ENCODE measurements around the gene ADAMTS3. TPM values are rescaled to one million over a fixed set of nuclear protein-coding genes. Genes with fewer than 3 reads are reported as not detected.
A peak's percentile ranks its signal among the peaks of the same experiment; 100 is the strongest.

The ADAMTS3 gene
- total and polyA plus RNA-seq, 9 of the 15 experiments (the other 6 are each of a cell fraction or from before 2014, with no cell fraction given), result 4.0 to 18.0 (median 12.1) TPM

DNA sequence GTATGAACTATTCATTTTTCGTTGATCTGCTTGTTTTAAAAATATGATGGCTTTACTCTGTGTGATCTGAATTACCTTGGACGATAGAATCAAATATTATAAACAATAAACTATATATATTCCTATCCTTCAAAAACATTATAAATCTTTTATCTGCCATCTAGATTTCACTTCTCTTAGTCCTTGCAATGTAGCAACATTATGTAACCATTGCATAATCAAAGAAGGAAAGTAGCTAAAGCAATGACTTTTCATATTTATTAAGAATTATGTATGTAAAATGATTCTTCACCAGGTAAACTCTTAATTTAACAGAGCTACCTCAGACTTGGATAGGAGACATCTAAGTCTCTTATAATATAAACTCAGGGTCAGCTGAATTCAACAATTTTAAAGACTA lies 210.5 kb downstream of the ADAMTS3 start:
- Histone ChIP-seq H3K9ac (ENCODE audit: insufficient read depth in 1 of 2, low read depth in 2 of 2, low read length in 2 of 2) (no peak overlapping the region), H2AFZ (ENCODE audit: low read depth, low read length) (no peak overlapping the region), H3K36me3 (ENCODE audit: control insufficient read depth, insufficient read depth, low read length) (no peaks in the 10 kb centered on the region), H3K79me2 (ENCODE audit: control insufficient read depth, insufficient read depth, low read length) (no peaks in the 10 kb centered on the region), H3K9me3 (replicated peaks; ENCODE audit: control insufficient read depth, insufficient read depth, low read depth, low read length) (no peaks in the 10 kb centered on the region), H3K27ac (ENCODE audit: extremely low read depth, low read depth, low read length) (no peak overlapping the region), H3K27me3 (ENCODE audit: control insufficient read depth in 2 of 2, insufficient read depth in 2 of 2, low read length in 2 of 2) (no peaks in the 10 kb centered on the region), H3K4me1 (replicated peaks in 1 of 2; ENCODE audit: control insufficient read depth in 2 of 2, insufficient read depth in 2 of 2, low read length in 2 of 2) (no peaks in the 10 kb centered on the region), H3K9me1 (ENCODE audit: control insufficient read depth, insufficient read depth, low read length) (no peaks in the 10 kb centered on the region), H4K20me1 (replicated peaks; ENCODE audit: control insufficient read depth, insufficient read depth, low read length) (no peaks in the 10 kb centered on the region), H3K4me3 (no peak overlapping the region), H3K4me2 (ENCODE audit: insufficient read depth, low read length) (no peak overlapping the region)
- ChIA-PET POLR2A (no interaction called here), CTCF (ENCODE audit: low intra/inter-chr PET ratio) (interaction anchor here (0.6 kb wide), 1 partner anchor 40 kb away, joined by 3 read pairs; no protein-coding TSS in a partner anchor)
- DNase-seq (ENCODE audit: extremely low read depth in 1 of 4, low spot score in 3 of 4), result no peak
- ATAC-seq, result no peak
- no peak for FAIRE-seq
- in situ Hi-C loops (cut with MboI) (no loop called here), intact Hi-C loops (cut with micrococcal nuclease) (no loop called here)
- 69% methylated on average over 2 of the region's 2 CpGs for WGBS (ENCODE audit: insufficient coverage, low coverage, missing lambda C conversion rate)
- TF ChIP-seq CEBPB (tag; IDR thresholded peaks at IDR 0.05) (peak; percentile 73), NFE2 (IDR thresholded peaks at IDR 0.05; ENCODE audit: low read depth) (no peak), CEBPG (CRISPR knock-in tag; IDR thresholded peaks at IDR 0.05) (no peak), CEBPG (tag; conservative IDR thresholded peaks at IDR 0.05 in 1 of 2, IDR thresholded peaks at IDR 0.05 in 1 of 2) (peak; percentile 72 to 92)
- no TSS peak for BruUV-seq (replicated peaks)

DNA sequence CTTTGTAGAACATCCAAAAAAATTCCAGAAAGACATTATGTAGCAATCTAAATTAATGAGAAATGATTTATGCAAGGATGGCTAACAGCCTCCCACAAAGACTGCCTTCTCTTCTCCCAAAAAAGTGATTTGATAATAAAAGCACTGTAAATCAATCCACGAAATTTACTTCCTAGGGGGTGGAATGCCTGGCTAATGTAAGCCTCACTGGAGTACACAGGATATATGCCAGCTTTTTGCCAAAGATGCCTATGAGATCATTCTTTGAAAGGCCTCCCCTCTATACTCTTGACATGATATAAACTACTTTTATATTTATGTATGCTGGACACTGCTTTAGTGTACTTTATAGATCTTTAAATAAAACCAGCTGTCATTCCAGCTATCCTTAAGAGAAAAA lies 211.1 kb downstream of the ADAMTS3 start:
- no peaks in the 10 kb centered on the region for H4K20me1 ChIP-seq (replicated peaks; ENCODE audit: control insufficient read depth, insufficient read depth, low read length)
- ChIA-PET CTCF (ENCODE audit: low intra/inter-chr PET ratio) (interaction anchor here (0.6 kb wide), 1 partner anchor 39 kb away, joined by 3 read pairs; no protein-coding TSS in a partner anchor), POLR2A (no interaction called here)
- no peak overlapping the region for H3K4me2 ChIP-seq (ENCODE audit: insufficient read depth, low read length)
- no peaks in the 10 kb centered on the region for H3K9me1 ChIP-seq (ENCODE audit: control insufficient read depth, insufficient read depth, low read length)
- H3K9me3 ChIP-seq (replicated peaks; ENCODE audit: control insufficient read depth, insufficient read depth, low read depth, low read length), result no peaks in the 10 kb centered on the region
- H2AFZ ChIP-seq (ENCODE audit: low read depth, low read length), result no peak overlapping the region
- H3K27me3 ChIP-seq (ENCODE audit: control insufficient read depth in 2 of 2, insufficient read depth in 2 of 2, low read length in 2 of 2), result no peaks in the 10 kb centered on the region
- no peaks in the 10 kb centered on the region for H3K79me2 ChIP-seq (ENCODE audit: control insufficient read depth, insufficient read depth, low read length)
- DNase-seq (ENCODE audit: extremely low read depth in 1 of 4, low spot score in 3 of 4), result no peak
- TF ChIP-seq POU5F1 (IDR thresholded peaks at IDR 0.05; ENCODE audit: borderline replicate concordance, low read depth, low read length, partially characterized antibody) (no peak), NR2C2 (CRISPR knock-in tag; IDR thresholded peaks at IDR 0.05) (no peak), NR2C2 (tag; IDR thresholded peaks at IDR 0.05) (no peak), KLF6 (CRISPR knock-in tag; IDR thresholded peaks at IDR 0.05; ENCODE audit: borderline replicate concordance) (no peak), TARDBP (IDR thresholded peaks at IDR 0.05) (no peak), ZNF551 (CRISPR knock-in tag; IDR thresholded peaks at IDR 0.05) (no peak), ARID2 (IDR thresholded peaks at IDR 0.05) (no peak), ZNF23 (CRISPR knock-in tag; IDR thresholded peaks at IDR 0.05) (no peak), MAFK (IDR thresholded peaks at IDR 0.05; ENCODE audit: low read length) (no peak), ETV5 (CRISPR knock-in tag; IDR thresholded peaks at IDR 0.05; ENCODE audit: low read depth) (no peak), ZNF347 (CRISPR knock-in tag; IDR thresholded peaks at IDR 0.05; ENCODE audit: low read depth) (no peak)
- TF ChIP-seq, protein P1, sequence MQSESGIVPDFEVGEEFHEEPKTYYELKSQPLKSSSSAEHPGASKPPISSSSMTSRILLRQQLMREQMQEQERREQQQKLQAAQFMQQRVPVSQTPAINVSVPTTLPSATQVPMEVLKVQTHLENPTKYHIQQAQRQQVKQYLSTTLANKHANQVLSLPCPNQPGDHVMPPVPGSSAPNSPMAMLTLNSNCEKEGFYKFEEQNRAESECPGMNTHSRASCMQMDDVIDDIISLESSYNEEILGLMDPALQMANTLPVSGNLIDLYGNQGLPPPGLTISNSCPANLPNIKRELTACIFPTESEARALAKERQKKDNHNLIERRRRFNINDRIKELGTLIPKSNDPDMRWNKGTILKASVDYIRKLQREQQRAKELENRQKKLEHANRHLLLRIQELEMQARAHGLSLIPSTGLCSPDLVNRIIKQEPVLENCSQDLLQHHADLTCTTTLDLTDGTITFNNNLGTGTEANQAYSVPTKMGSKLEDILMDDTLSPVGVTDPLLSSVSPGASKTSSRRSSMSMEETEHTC (IDR thresholded peaks at IDR 0.05), result no peak
- H3K4me3 ChIP-seq, result no peak overlapping the region
- in situ Hi-C loops (cut with MboI) (no loop called here), intact Hi-C loops (cut with micrococcal nuclease) (no loop called here)
- H3K27ac ChIP-seq (ENCODE audit: extremely low read depth, low read depth, low read length), result no peak overlapping the region
- BruUV-seq (replicated peaks), result no TSS peak
- no peak for FAIRE-seq
- no peaks in the 10 kb centered on the region for H3K4me1 ChIP-seq (replicated peaks in 1 of 2; ENCODE audit: control insufficient read depth in 2 of 2, insufficient read depth in 2 of 2, low read length in 2 of 2)
- no peak for ATAC-seq
- H3K9ac ChIP-seq (ENCODE audit: insufficient read depth in 1 of 2, low read depth in 2 of 2, low read length in 2 of 2), result no peak overlapping the region
- 33% methylated on average over 1 of the region's 1 CpG for WGBS (ENCODE audit: insufficient coverage, low coverage, missing lambda C conversion rate)
- H3K36me3 ChIP-seq (ENCODE audit: control insufficient read depth, insufficient read depth, low read length), result no peaks in the 10 kb centered on the region

Data from K562 (cell line).